PC-9 (cell line): ENCODE results near the gene PSMB7. TPM values are rescaled to one million over a fixed set of nuclear protein-coding genes. Genes with fewer than 3 reads are reported as not detected.

Experiments used
- BruUV-seq: library from RNA; stranded (reverse); fragments of 400-500 nt; replicated peaks from 2 replicates; lab custom pipeline; 2021; lab: Mats Ljungman, UMichigan
- CTCF ChIA-PET: fragments of 300-600 bp; sonication (Branson Sonifier 250); formaldehyde crosslinking; loops from one replicate; lab custom pipeline; 2022; ENCODE audit warnings: antibody characterized with exemption; lab: Charles Lee
- POLR2A ChIA-PET: fragments of 300-600 bp; sonication (Branson Sonifier 250); formaldehyde crosslinking; loops from one replicate; lab custom pipeline; 2022; ENCODE audit warnings: antibody characterized with exemption; ENCODE audit not compliant: unreplicated experiment; lab: Charles Lee
- DNase-seq, 2 experiments: peaks; one replicate each; pipeline versions ENCODE4 v3.0.0 to v3.0.0-alpha.2; 2015 to 2022; ENCODE audit warnings: mixed read lengths in 1 of 2
- H2AFZ ChIP-seq: fragments of 200-600 bp; sonication (generic); 2 replicates; pipeline ENCODE4 v1.8.1; 2017; ENCODE audit warnings: antibody characterized with exemption
- H3F3A ChIP-seq: fragments of 200-600 bp; sonication (generic); 2 replicates; pipeline ENCODE4 v1.8.1; 2017; ENCODE audit warnings: antibody characterized with exemption, mild to moderate bottlenecking, low read depth; ENCODE audit not compliant: insufficient read depth
- H3K27ac ChIP-seq: fragments of 200-600 bp; sonication (generic); 2 replicates; pipeline ENCODE4 v1.6.1; 2016; ENCODE audit warnings: mixed run types
- H3K27me3 ChIP-seq: fragments of 200-600 bp; sonication (generic); 2 replicates; pipeline ENCODE4 v1.6.1; 2016; ENCODE audit warnings: low read depth, mixed run types; ENCODE audit not compliant: insufficient read depth
- H3K36me3 ChIP-seq: fragments of 200-600 bp; sonication (generic); 2 replicates; pipeline ENCODE4 v1.6.1; 2016; ENCODE audit warnings: low read depth, mixed run types
- H3K4me1 ChIP-seq: fragments of 200-600 bp; sonication (generic); replicated peaks from 2 replicates; pipeline ENCODE4 v1.6.1; 2016; ENCODE audit warnings: mixed run types; ENCODE audit not compliant: insufficient read depth
- H3K4me2 ChIP-seq: fragments of 200-600 bp; sonication (generic); 2 replicates; pipeline ENCODE4 v1.6.1; 2017; ENCODE audit warnings: mixed run types
- H3K4me3 ChIP-seq: fragments of 200-600 bp; sonication (generic); 2 replicates; pipeline ENCODE4 v1.6.1; 2016; ENCODE audit warnings: mixed run types
- H3K79me2 ChIP-seq: fragments of 200-600 bp; sonication (generic); 2 replicates; pipeline ENCODE4 v1.6.1; 2017; ENCODE audit warnings: low read depth, mixed run types
- H3K9me2 ChIP-seq: fragments of 200-600 bp; sonication (generic); 2 replicates; pipeline ENCODE4 v1.8.1; 2017; ENCODE audit warnings: mild to moderate bottlenecking; ENCODE audit not compliant: insufficient read depth
- H3K9me3 ChIP-seq: fragments of 200-600 bp; sonication (generic); 2 replicates; pipeline ENCODE4 v1.8.1; 2016; ENCODE audit warnings: low read depth; ENCODE audit not compliant: insufficient read depth
- H4K20me1 ChIP-seq: fragments of 200-600 bp; sonication (generic); 2 replicates; pipeline ENCODE4 v1.8.1; 2017; ENCODE audit not compliant: insufficient read depth
- EZH2 ChIP-seq: fragments of 200-600 bp; sonication (generic); IDR thresholded peaks from 2 replicates; pipeline ENCODE4 v1.8.0; 2017; ENCODE audit warnings: antibody characterized with exemption, low read depth
- intact Hi-C: fragments of 100-400 bp; cut with micrococcal nuclease; formaldehyde crosslinking; loops from one replicate; pipeline ENCODE4 v1.10.0; 2022; ENCODE audit not compliant: unreplicated experiment
- total RNA-seq: library from RNA; stranded (reverse); gene quantifications from 2 replicates; pipeline ENCODE4 v1.2.3, GENCODE V29; 2021
- TF ChIP-seq, protein P1 (sequence below): fragments of 200-600 bp; sonication (generic); conservative IDR thresholded peaks from 2 replicates; pipeline ENCODE4 v1.6.1; 2017; ENCODE audit warnings: mixed run types, antibody characterized with exemption, mild to moderate bottlenecking, moderate library complexity

Gene PSMB7
- total RNA-seq, 1 experiment from 2014 or later, result 359 TPM

DNA sequence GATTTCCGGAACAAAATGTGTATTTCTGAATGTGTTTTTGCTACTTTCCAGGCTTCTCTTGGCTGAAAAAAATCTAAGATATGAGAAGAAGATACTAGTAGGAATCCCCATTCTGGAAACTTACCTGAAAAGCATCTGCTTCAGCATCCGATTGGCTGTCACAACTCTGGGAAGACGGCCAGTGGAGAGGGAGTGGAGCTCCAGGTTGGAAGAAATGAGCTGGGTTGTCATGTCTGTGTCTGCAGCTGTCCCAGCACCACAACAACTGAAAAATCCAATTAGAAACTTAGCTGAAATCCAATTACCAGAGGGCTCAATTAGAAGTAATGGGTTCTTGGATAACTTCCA lies 3.0 kb downstream of the PSMB7 start:
- POLR2A ChIA-PET, result no interaction called here
- intact Hi-C loops, result no loop called here
- Histone ChIP-seq H3F3A (peaks cover 27% of the 10 kb centered on the region), H3K27me3 (no peaks in the 10 kb centered on the region), H3K4me1 (peaks cover 35% of the 10 kb centered on the region), H4K20me1 (peaks cover 25% of the 10 kb centered on the region), H3K9me2 (no peaks in the 10 kb centered on the region), H3K4me3 (no peak overlapping the region), H3K36me3 (peaks cover 59% of the 10 kb centered on the region), H3K4me2 (peak overlapping the region; percentile 59; the same call in 1 of the 2 replicates), H3K9me3 (no peaks in the 10 kb centered on the region; the same call in 1 of the 2 replicates), H2AFZ (no peak overlapping the region), H3K79me2 (peaks cover 67% of the 10 kb centered on the region), H3K27ac (peak overlapping the region; percentile 87)
- no TSS peak for BruUV-seq
- CTCF ChIA-PET, result no interaction called here
- DNase-seq, result no peak
- no peak for TF ChIP-seq EZH2
- TF ChIP-seq, protein P1, sequence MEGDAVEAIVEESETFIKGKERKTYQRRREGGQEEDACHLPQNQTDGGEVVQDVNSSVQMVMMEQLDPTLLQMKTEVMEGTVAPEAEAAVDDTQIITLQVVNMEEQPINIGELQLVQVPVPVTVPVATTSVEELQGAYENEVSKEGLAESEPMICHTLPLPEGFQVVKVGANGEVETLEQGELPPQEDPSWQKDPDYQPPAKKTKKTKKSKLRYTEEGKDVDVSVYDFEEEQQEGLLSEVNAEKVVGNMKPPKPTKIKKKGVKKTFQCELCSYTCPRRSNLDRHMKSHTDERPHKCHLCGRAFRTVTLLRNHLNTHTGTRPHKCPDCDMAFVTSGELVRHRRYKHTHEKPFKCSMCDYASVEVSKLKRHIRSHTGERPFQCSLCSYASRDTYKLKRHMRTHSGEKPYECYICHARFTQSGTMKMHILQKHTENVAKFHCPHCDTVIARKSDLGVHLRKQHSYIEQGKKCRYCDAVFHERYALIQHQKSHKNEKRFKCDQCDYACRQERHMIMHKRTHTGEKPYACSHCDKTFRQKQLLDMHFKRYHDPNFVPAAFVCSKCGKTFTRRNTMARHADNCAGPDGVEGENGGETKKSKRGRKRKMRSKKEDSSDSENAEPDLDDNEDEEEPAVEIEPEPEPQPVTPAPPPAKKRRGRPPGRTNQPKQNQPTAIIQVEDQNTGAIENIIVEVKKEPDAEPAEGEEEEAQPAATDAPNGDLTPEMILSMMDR, result no peak

DNA sequence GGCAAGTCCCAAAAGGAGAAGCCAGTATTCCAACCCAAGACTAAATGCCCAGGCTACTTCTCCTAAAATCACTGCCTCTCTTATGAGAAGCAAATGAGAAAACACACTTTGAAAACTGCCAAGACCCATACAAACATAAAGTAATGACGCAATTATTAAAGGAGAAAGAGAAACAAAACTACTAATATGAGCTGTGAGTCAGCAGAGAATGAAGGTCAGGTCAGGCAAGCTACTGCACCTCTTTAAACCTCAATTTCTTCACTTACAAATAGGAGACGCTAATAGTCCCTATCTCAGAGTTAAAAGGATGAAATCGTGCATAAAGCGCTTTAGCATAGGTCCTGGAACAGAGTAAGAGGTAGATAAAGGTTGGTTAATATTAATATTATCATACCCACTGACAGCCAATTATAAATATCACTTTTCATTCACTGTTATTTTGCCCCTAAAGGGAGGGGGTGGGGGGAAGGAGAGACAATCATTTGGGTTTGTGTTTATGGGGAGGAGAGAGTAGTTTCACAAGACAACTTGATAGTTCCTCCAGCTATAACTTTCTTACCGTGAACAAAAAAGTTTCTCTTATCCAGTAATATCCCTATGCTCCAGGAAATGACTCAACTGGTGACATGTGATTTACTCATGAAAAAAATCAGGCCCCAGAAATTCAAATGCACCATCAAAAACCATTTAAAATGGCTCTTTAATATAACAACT lies 3.6 kb downstream of the PSMB7 start:
- H3K27ac ChIP-seq, result peak overlapping the region; percentile 87
- peak in 1 of 2 experiments; percentile 41 for DNase-seq

DNA sequence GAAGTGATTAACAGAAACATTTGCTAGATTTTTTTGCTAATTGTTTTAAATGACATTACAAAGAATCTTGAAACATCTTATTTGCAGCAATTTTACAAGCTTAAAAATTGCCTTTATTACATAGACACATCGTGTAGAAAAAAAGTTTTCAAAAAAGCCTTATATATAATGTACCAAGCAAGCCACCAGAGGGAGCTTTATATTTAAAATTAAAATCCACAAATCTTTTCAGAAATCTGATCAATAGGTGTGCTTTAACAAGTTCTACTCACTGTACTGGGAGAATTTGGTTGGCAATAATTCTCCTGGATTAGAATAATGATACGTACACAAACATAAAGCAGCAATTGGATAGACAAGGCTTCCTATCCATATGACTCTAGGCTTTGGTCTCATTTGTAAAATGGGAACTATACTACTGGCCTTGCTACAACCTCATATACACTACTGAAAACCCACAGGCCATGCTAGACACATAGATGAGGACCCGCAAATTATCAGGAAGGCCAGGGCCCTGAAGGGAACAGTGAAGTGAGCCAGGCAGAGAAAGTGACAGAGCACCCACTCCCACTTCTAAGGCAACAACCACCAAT lies 4.8 kb downstream of the PSMB7 start:
- Histone ChIP-seq H3K27ac (peak overlapping the region; percentile 87), H3K4me2 (no peak overlapping the region), H3K9me3 (no peaks in the 10 kb centered on the region), H3K4me3 (no peak overlapping the region), H3K36me3 (peaks cover 69% of the 10 kb centered on the region), H3K27me3 (no peaks in the 10 kb centered on the region), H3F3A (peaks cover 27% of the 10 kb centered on the region), H2AFZ (no peak overlapping the region), H3K9me2 (no peaks in the 10 kb centered on the region), H3K4me1 (peaks cover 35% of the 10 kb centered on the region), H4K20me1 (peaks cover 25% of the 10 kb centered on the region), H3K79me2 (peaks cover 81% of the 10 kb centered on the region)
- CTCF ChIA-PET, result interaction anchor here (0.5 to 1.5 kb wide), 6 partner anchors 11 to 963 kb away, joined by 3 to 9 read pairs (median 8); no protein-coding TSS in a partner anchor
- POLR2A ChIA-PET, result no interaction called here
- TF ChIP-seq, protein P1, result peak; percentile 72
- no peak for TF ChIP-seq EZH2
- peak in 1 of 2 experiments; percentile 34 for DNase-seq
- BruUV-seq, result no TSS peak
- intact Hi-C loops, result no loop called here

More for the DNA sequence above, 3.6 kb downstream of the PSMB7 start:
- Histone ChIP-seq H3K4me1 (peaks cover 35% of the 10 kb centered on the region), H3F3A (peaks cover 27% of the 10 kb centered on the region), H3K4me3 (peak overlapping the region; percentile 17; the same call in 1 of the 2 replicates), H3K36me3 (peaks cover 62% of the 10 kb centered on the region), H3K27me3 (no peaks in the 10 kb centered on the region), H3K9me3 (no peaks in the 10 kb centered on the region; the same call in 1 of the 2 replicates), H3K9me2 (no peaks in the 10 kb centered on the region), H4K20me1 (peaks cover 25% of the 10 kb centered on the region), H3K79me2 (peaks cover 72% of the 10 kb centered on the region), H3K4me2 (peak overlapping the region; percentile 59), H2AFZ (no peak overlapping the region)
- TF ChIP-seq EZH2, result no peak
- TF ChIP-seq, protein P1, result no peak
- POLR2A ChIA-PET, result interaction anchor here (0.5 kb wide), 1 partner anchor 322 kb away, joined by 3 read pairs; no protein-coding TSS in a partner anchor
- no TSS peak for BruUV-seq
- intact Hi-C loops, result no loop called here
- CTCF ChIA-PET, result interaction anchor here (0.6 kb wide), 1 partner anchor 125 kb away, joined by 3 read pairs; no protein-coding TSS in a partner anchor
